ENCODE measurements around the gene TXK. TPM values are rescaled to one million over a fixed set of nuclear protein-coding genes. Genes with fewer than 3 reads are reported as not detected.

The TXK gene
- total and polyA plus RNA-seq, 2 of the 13 experiments (the other 11 are each of a cell fraction or from before 2014, with no cell fraction given) = not detected

- no peak overlapping the region for H2AFZ ChIP-seq (ENCODE audit: low read length)
- FAIRE-seq (no peak), DNase-seq (ENCODE audit: low spot score) (no peak), ATAC-seq (peak; percentile 43; the same call in 2 of the 3 replicates)
- no peak for TF ChIP-seq RARG (CRISPR knock-in tag; IDR thresholded peaks at IDR 0.05; ENCODE audit: low read depth)
- TF ChIP-seq ZNF652 (CRISPR knock-in tag; IDR thresholded peaks at IDR 0.05; ENCODE audit: borderline replicate concordance, low read depth) = peak; percentile 69; the same call in 1 of the 2 replicates
- H3K79me2 ChIP-seq (ENCODE audit: insufficient read depth, low read length) = no peaks in the 10 kb centered on the region
- intact Hi-C loops (cut with micrococcal nuclease; ENCODE audit: unreplicated experiment) (loop anchor here (1.0 kb wide), 1 partner anchor 27 kb away; the partner anchor contains the start of genes CNGA1 and NIPAL1), in situ Hi-C loops (cut with HindIII; ENCODE audit: extremely low pct_ligation_motif_present, low pct_unique_long_range_greater_than_20kb) (no loop called here)
- POLR2A ChIA-PET = interaction anchor here (1.3 kb wide), 1 partner anchor 129 kb away, joined by 3 read pairs; the partner anchor contains the start of gene NFXL1
- no peaks in the 10 kb centered on the region for H3K27me3 ChIP-seq (ENCODE audit: control insufficient read depth in 1 of 2, insufficient read depth in 2 of 2, low read length in 2 of 2)
- H3K4me3 ChIP-seq (replicated peaks in 1 of 3; ENCODE audit: insufficient read depth in 1 of 3, low read depth in 2 of 3, low read length in 3 of 3) = peak overlapping the region in 1 of 3 experiments; percentile 28; a peak in 1 of 6 replicates
- H3K9me3 ChIP-seq (ENCODE audit: low read length) = no peaks in the 10 kb centered on the region
- H3K36me3 ChIP-seq (replicated peaks in 1 of 2; ENCODE audit: control insufficient read depth in 1 of 2, insufficient read depth in 2 of 2, low read length in 2 of 2) = no peaks in the 10 kb centered on the region
- CTCF ChIA-PET (ENCODE audit: low intra/inter-chr PET ratio, low total read pairs) = no interaction called here
- BruUV-seq (replicated peaks) = no TSS peak
- peak overlapping the region; percentile 60 for H3K4me2 ChIP-seq (ENCODE audit: low read depth, low read length)
- peak overlapping the region; percentile 42; the same call in 1 of the 2 replicates for H3K9ac ChIP-seq (ENCODE audit: insufficient read depth, low read depth, low read length)
- 41% methylated on average over 2 of the region's 2 CpGs for WGBS (ENCODE audit: low lambda C conversion rate)
- H3K27ac ChIP-seq (ENCODE audit: extremely low read length, insufficient read depth, low read length) = peak overlapping the region; percentile 72
- peaks cover 64% of the 10 kb centered on the region for H3K4me1 ChIP-seq (ENCODE audit: insufficient read depth, low read length)
- H4K20me1 ChIP-seq (ENCODE audit: insufficient read depth, low read length) = no peaks in the 10 kb centered on the region
These were observed 90.5 kb downstream of the TXK start for GRCh38 chr4:48043504-48043903.

GRCh38 chr4:48042979-48043461 lies 91.0 kb downstream of the TXK start:
- intact Hi-C loops (cut with micrococcal nuclease; ENCODE audit: unreplicated experiment) (loop anchor here (1.0 kb wide), 1 partner anchor 27 kb away; the partner anchor contains the start of genes CNGA1 and NIPAL1), in situ Hi-C loops (cut with HindIII; ENCODE audit: extremely low pct_ligation_motif_present, low pct_unique_long_range_greater_than_20kb) (no loop called here)
- no peaks in the 10 kb centered on the region for H4K20me1 ChIP-seq (ENCODE audit: insufficient read depth, low read length)
- peak overlapping the region; percentile 60 for H3K4me2 ChIP-seq (ENCODE audit: low read depth, low read length)
- POLR2A ChIA-PET = interaction anchor here (1.3 kb wide), 1 partner anchor 129 kb away, joined by 3 read pairs; the partner anchor contains the start of gene NFXL1
- no peaks in the 10 kb centered on the region for H3K79me2 ChIP-seq (ENCODE audit: insufficient read depth, low read length)
- ATAC-seq (peak; percentile 96), FAIRE-seq (peak; percentile 75), DNase-seq (ENCODE audit: low spot score) (peak; percentile 77)
- no TSS peak for BruUV-seq (replicated peaks)
- 1% methylated on average over 3 of the region's 3 CpGs for WGBS (ENCODE audit: low lambda C conversion rate)
- no peaks in the 10 kb centered on the region for H3K36me3 ChIP-seq (replicated peaks in 1 of 2; ENCODE audit: control insufficient read depth in 1 of 2, insufficient read depth in 2 of 2, low read length in 2 of 2)
- no peaks in the 10 kb centered on the region for H3K27me3 ChIP-seq (ENCODE audit: control insufficient read depth in 1 of 2, insufficient read depth in 2 of 2, low read length in 2 of 2)
- no peaks in the 10 kb centered on the region for H3K9me3 ChIP-seq (ENCODE audit: low read length)
- H2AFZ ChIP-seq (ENCODE audit: low read length) = peak overlapping the region; percentile 29
- peaks cover 69% of the 10 kb centered on the region for H3K4me1 ChIP-seq (ENCODE audit: insufficient read depth, low read length)
- H3K9ac ChIP-seq (ENCODE audit: insufficient read depth, low read depth, low read length) = peak overlapping the region; percentile 42
- peak overlapping the region; percentile 72 for H3K27ac ChIP-seq (ENCODE audit: extremely low read length, insufficient read depth, low read length)
- CTCF ChIA-PET (ENCODE audit: low intra/inter-chr PET ratio, low total read pairs) = no interaction called here
- peak overlapping the region in 1 of 3 experiments; percentile 28; a peak in 1 of 6 replicates for H3K4me3 ChIP-seq (replicated peaks in 1 of 3; ENCODE audit: insufficient read depth in 1 of 3, low read depth in 2 of 3, low read length in 3 of 3)
- TF ChIP-seq HIVEP1 (CRISPR knock-in tag; IDR thresholded peaks at IDR 0.05) (no peak), ZNF75D (CRISPR knock-in tag; IDR thresholded peaks at IDR 0.05; ENCODE audit: borderline replicate concordance) (no peak), BCLAF1 (IDR thresholded peaks at IDR 0.05) (no peak), SOX5 (CRISPR knock-in tag; IDR thresholded peaks at IDR 0.05; ENCODE audit: borderline replicate concordance) (peak; percentile 90), SIX4 (CRISPR knock-in tag; IDR thresholded peaks at IDR 0.05) (peak; percentile 55; the same call in 1 of the 2 replicates), EHMT2 (IDR thresholded peaks at IDR 0.05; ENCODE audit: borderline replicate concordance, low read depth, low read length) (peak; percentile 56; the same call in 1 of the 2 replicates), ZNF256 (CRISPR knock-in tag; conservative IDR thresholded peaks at IDR 0.05) (no peak), ZNF597 (CRISPR knock-in tag; IDR thresholded peaks at IDR 0.05) (no peak), NR3C1 (CRISPR knock-in tag; IDR thresholded peaks at IDR 0.05) (no peak), RBM39 (IDR thresholded peaks at IDR 0.05; ENCODE audit: low read depth, low read length, poor library complexity, severe bottlenecking) (no peak), TFE3 (CRISPR knock-in tag; IDR thresholded peaks at IDR 0.05) (peak; percentile 90)

All from HepG2 (cell line).